Skeletal muscle cell (primary cell): ENCODE results near the gene INTS3.

Experiments used
- DNase-seq: peaks from one replicate; pipeline ENCODE4 v3.0.0-alpha.2; 2010; ENCODE audit warnings: low read depth
- H3K4me3 ChIP-seq: 2 replicates; pipeline ENCODE4 v1.5.1; 2011; ENCODE audit warnings: low read depth, mild to moderate bottlenecking, control low read depth, low read length, moderate library complexity

INTS3 gene

DNA sequence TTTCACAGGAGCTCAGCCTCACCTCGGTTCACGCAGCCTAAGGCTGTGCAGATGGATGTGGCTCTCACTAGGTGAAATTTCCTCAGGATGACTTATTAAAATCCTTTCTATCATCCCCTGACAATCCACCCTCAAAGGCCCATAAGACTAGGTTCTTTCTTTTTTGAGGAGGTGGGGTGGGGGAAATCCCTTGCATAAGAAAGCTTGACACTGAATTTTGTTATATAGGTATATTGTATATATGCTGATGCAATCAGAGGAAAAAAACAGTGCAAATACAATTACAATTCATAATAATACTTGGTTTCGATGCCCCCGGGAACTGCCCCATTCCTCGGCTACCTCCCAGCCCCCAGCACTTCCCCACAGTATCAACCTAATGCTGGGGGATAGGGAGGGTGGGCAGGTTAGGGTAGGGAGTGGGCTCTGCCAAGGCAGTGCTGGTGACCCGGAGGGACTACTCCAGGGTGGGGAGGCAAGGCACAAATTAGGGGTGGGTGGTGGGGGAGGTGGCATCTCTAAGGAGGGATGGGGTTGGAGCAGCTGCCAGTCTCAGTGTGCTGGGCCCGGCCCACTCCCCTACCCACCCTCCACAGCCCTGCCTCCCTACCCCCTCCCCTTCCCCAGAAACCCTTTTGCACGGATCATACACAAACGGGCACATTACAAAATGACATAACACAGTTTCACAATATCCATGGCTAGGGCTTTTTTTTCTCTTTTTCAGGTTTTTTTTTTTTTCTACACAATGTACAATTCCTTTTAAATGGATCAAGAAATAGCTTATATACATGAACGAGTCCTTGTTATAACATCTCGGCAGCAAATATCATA lies 78.3 kb downstream of the INTS3 start:
- no peak for DNase-seq
- H3K4me3 ChIP-seq, result no peak overlapping the region

DNA sequence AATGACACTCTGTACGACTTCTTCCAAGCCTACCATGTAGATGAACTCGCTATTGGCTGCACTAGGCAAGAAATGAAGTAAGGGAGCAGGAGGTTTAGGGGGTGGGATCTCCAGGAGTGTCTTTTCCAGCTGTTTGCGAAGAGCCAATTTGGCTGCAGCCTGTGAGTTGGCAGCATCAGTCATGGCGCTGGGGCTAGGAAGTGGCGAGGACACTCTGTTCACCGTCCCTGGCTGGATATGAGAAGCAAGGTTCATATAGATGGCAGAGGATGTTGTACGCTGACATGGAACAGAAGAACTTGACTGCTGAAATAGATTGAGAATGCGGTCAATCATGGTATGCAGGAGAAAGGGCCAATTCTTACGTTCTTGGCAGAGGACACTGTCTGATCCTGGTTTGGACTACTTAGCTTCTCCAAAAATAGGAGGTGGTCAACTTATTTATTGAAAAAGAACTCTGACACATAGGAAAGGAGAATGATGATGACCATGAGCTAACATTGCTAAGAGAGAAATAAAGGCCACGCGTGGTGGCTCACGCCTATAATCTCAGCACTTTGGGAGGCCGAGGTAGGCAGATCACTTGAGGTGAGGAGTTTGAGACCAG lies 88.5 kb downstream of the INTS3 start:
- no peak for DNase-seq
- no peak overlapping the region for H3K4me3 ChIP-seq

DNA sequence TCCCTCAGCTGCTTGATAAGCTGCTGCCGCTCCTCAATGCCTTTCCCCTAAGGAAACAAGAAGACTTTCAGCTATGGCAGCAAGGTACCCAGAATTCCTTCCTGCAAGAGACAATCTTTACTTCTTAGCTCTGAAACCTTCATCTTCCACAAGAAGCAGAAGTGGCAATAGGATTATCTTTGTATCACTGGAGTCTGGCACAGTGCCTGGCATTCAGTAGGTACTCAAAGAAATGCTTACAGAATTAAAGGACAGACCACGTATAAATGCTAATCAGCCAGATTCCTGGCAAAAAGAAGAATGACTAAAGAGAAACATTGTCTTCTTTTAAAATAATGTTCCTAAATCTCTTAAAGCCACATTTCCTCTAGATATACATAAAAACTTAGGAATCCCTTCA lies 91.0 kb downstream of the INTS3 start:
- no peak for DNase-seq
- H3K4me3 ChIP-seq, result no peak overlapping the region
